ENCODE data around the gene NDE1. TPM values are rescaled to one million over a fixed set of nuclear protein-coding genes. Genes with fewer than 3 reads are reported as not detected.
"Not testable (repeated sequence)": the region's sequence is repeated elsewhere in the genome, so short reads cannot be mapped to it uniquely, and the experiment has no call there.

The NDE1 gene
- total RNA-seq, 1 donor from 2014 or later: 12.4 TPM

- Mint-ChIP-seq H3K27me3 (ENCODE audit: unreplicated experiment) (peaks cover 3% of the 10 kb centered on the region), H3K4me3 (ENCODE audit: unreplicated experiment) (no peak overlapping the region), H3K27ac (ENCODE audit: unreplicated experiment) (no peak overlapping the region), H3K4me1 (ENCODE audit: low read depth, unreplicated experiment) (peaks cover 2% of the 10 kb centered on the region), H3K36me3 (ENCODE audit: unreplicated experiment) (no peaks in the 10 kb centered on the region), H3K9me3 (ENCODE audit: unreplicated experiment) (peaks cover 2% of the 10 kb centered on the region)
- TF ChIP-seq, protein P1, sequence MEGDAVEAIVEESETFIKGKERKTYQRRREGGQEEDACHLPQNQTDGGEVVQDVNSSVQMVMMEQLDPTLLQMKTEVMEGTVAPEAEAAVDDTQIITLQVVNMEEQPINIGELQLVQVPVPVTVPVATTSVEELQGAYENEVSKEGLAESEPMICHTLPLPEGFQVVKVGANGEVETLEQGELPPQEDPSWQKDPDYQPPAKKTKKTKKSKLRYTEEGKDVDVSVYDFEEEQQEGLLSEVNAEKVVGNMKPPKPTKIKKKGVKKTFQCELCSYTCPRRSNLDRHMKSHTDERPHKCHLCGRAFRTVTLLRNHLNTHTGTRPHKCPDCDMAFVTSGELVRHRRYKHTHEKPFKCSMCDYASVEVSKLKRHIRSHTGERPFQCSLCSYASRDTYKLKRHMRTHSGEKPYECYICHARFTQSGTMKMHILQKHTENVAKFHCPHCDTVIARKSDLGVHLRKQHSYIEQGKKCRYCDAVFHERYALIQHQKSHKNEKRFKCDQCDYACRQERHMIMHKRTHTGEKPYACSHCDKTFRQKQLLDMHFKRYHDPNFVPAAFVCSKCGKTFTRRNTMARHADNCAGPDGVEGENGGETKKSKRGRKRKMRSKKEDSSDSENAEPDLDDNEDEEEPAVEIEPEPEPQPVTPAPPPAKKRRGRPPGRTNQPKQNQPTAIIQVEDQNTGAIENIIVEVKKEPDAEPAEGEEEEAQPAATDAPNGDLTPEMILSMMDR (IDR thresholded peaks at IDR 0.05; ENCODE audit: partially characterized antibody, unreplicated experiment): no peak
- DNase-seq: no peak
These were observed 39.2 kb downstream of the NDE1 start for GRCh38 chr16:15689290-15689689.

- H3K36me3 Mint-ChIP-seq (ENCODE audit: unreplicated experiment): no peaks in the 10 kb centered on the region
- H3K27ac Mint-ChIP-seq (ENCODE audit: unreplicated experiment): no peak overlapping the region
- DNase-seq: no peak
These were observed 40.3 kb downstream of the NDE1 start for GRCh38 chr16:15690296-15690695.

DNA sequence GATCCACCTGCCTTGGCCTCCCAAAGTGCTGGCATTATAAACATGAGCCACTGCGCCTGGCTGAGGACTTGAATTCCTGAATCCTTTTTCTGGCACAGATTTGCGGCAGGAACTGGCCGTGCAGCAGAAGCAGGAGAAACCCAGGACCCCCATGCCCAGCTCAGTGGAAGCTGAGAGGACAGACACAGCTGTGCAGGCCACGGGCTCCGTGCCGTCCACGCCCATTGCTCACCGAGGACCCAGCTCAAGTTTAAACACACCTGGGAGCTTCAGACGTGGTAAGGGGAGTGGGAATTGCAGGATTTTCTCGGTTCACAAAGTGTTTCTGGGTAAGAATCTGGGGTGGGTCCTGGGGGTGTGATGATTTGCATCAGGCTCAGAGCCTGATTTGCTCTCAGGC is 41.0 kb downstream of the NDE1 start:
- no peak for DNase-seq
- no peak overlapping the region for H3K27ac Mint-ChIP-seq (ENCODE audit: unreplicated experiment)
- peaks cover 4% of the 10 kb centered on the region for H3K27me3 Mint-ChIP-seq (ENCODE audit: unreplicated experiment)
- peaks cover 2% of the 10 kb centered on the region for H3K4me1 Mint-ChIP-seq (ENCODE audit: low read depth, unreplicated experiment)
- TF ChIP-seq, protein P1 (IDR thresholded peaks at IDR 0.05; ENCODE audit: partially characterized antibody, unreplicated experiment): no peak
- no peaks in the 10 kb centered on the region for H3K36me3 Mint-ChIP-seq (ENCODE audit: unreplicated experiment)
- H3K9me3 Mint-ChIP-seq (ENCODE audit: unreplicated experiment): peaks cover 2% of the 10 kb centered on the region
- no peak overlapping the region for H3K4me3 Mint-ChIP-seq (ENCODE audit: unreplicated experiment)

More at GRCh38 chr16:15690296-15690695, 40.3 kb downstream of the NDE1 start:
- TF ChIP-seq, protein P1 (IDR thresholded peaks at IDR 0.05; ENCODE audit: partially characterized antibody, unreplicated experiment): no peak
- peaks cover 2% of the 10 kb centered on the region for H3K9me3 Mint-ChIP-seq (ENCODE audit: unreplicated experiment)
- no peak overlapping the region for H3K4me3 Mint-ChIP-seq (ENCODE audit: unreplicated experiment)
- H3K4me1 Mint-ChIP-seq (ENCODE audit: low read depth, unreplicated experiment): peaks cover 2% of the 10 kb centered on the region
- peaks cover 4% of the 10 kb centered on the region for H3K27me3 Mint-ChIP-seq (ENCODE audit: unreplicated experiment)

DNA sequence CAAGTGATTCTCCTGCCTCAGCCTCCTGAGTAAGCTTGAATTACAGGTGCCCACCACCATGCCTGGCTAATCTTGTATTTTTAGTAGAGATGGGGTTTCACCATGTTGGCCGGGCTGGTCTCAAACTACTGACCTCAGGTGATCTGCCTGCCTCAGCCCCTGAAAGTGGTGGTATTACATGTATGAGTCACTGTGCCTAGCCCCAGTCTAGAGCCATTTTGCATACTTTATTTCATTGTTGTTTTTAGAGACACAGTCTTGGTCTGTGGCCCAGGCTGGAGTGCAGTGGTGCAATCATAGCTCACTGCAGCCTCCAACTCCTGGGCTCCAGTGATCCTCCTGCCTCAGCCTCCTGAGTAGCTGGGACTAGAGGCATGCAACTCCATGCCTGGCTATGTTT is 42.5 kb downstream of the NDE1 start:
- not testable (repeated sequence) for H3K27me3 Mint-ChIP-seq (ENCODE audit: unreplicated experiment); H3K4me3 Mint-ChIP-seq (ENCODE audit: unreplicated experiment); H3K4me1 Mint-ChIP-seq (ENCODE audit: low read depth, unreplicated experiment); H3K9me3 Mint-ChIP-seq (ENCODE audit: unreplicated experiment); DNase-seq; H3K27ac Mint-ChIP-seq (ENCODE audit: unreplicated experiment); H3K36me3 Mint-ChIP-seq (ENCODE audit: unreplicated experiment)

DNA sequence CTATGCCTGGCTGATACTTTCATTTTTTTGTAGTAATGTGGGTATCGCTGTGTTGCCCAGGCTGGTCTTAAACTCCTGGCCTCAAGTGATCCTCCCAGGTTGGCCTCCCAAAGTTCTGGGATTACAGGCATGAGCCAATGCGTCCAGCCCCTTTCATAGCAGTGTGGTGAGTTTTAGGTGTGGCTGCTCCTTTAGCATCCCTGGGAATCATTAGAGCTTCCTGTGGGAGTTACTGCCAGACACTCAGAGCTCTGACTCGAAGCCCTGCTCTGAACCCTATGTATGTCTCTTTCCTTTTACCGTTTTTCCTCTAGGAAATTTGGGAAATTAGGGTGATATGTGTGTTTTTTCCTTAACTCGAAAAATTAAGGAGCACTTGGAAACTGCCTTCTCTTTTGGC is 44.5 kb downstream of the NDE1 start:
- TF ChIP-seq, protein P1 (IDR thresholded peaks at IDR 0.05; ENCODE audit: partially characterized antibody, unreplicated experiment): no peak
- Mint-ChIP-seq H3K4me3 (ENCODE audit: unreplicated experiment) (no peak overlapping the region), H3K36me3 (ENCODE audit: unreplicated experiment) (no peaks in the 10 kb centered on the region), H3K27me3 (ENCODE audit: unreplicated experiment) (peaks cover 2% of the 10 kb centered on the region), H3K4me1 (ENCODE audit: low read depth, unreplicated experiment) (peaks cover 2% of the 10 kb centered on the region), H3K27ac (ENCODE audit: unreplicated experiment) (no peak overlapping the region), H3K9me3 (ENCODE audit: unreplicated experiment) (no peaks in the 10 kb centered on the region)
- no peak for DNase-seq

- Mint-ChIP-seq H3K27me3 (ENCODE audit: unreplicated experiment) (peaks cover 2% of the 10 kb centered on the region), H3K9me3 (ENCODE audit: unreplicated experiment) (no peaks in the 10 kb centered on the region), H3K27ac (ENCODE audit: unreplicated experiment) (no peak overlapping the region), H3K4me3 (ENCODE audit: unreplicated experiment) (no peak overlapping the region), H3K4me1 (ENCODE audit: low read depth, unreplicated experiment) (no peaks in the 10 kb centered on the region), H3K36me3 (ENCODE audit: unreplicated experiment) (no peaks in the 10 kb centered on the region)
- TF ChIP-seq, protein P1 (IDR thresholded peaks at IDR 0.05; ENCODE audit: partially characterized antibody, unreplicated experiment): no peak
- DNase-seq: no peak
These were observed 49.8 kb downstream of the NDE1 start for GRCh38 chr16:15699819-15700218.
